H1 (cell line): ENCODE results near the gene MTMR1. TPM values are rescaled to one million over a fixed set of nuclear protein-coding genes. Genes with fewer than 3 reads are reported as not detected.

Experiments used
- CTCF ChIA-PET: fragments of 300-600 bp; sonication (Branson Sonifier 250); formaldehyde crosslinking; loops from one replicate; lab custom pipeline; 2021; ENCODE audit not compliant: partially characterized antibody; lab: Charles Lee
- POLR2A ChIA-PET: fragments of 300-600 bp; sonication (Branson Sonifier 250); formaldehyde crosslinking; loops from one replicate; lab custom pipeline; 2021; ENCODE audit warnings: inconsistent platforms; ENCODE audit not compliant: partially characterized antibody; lab: Charles Lee
- DNase-seq, 2 experiments: peaks; one replicate each; pipeline versions ENCODE4 v3.0.0 to v3.0.0-alpha.2; 2010 to 2022; ENCODE audit warnings: low spot score in 2 of 2, low read depth in 1 of 2, mixed read lengths in 1 of 2
- FAIRE-seq: peaks from 2 replicates; lab custom pipeline; 2011; peaks lifted over from hg19 to GRCh38; lab: Jason Lieb, UNC
- H2AFZ ChIP-seq: 2 replicates; pipeline ENCODE4 v1.8.1; 2012; ENCODE audit warnings: low read length, inconsistent platforms
- H2AK5ac ChIP-seq: 2 replicates; pipeline ENCODE4 v1.6.1; 2013; ENCODE audit warnings: low read depth, low read length
- H2BK120ac ChIP-seq: replicated peaks from 2 replicates; pipeline ENCODE3; 2013; ENCODE audit warnings: low read depth, low read length, inconsistent platforms
- H2BK12ac ChIP-seq: 2 replicates; pipeline ENCODE4 v1.6.1; 2013; ENCODE audit warnings: low read depth, low read length
- H2BK15ac ChIP-seq: 2 replicates; pipeline ENCODE4 v1.6.1; 2013; ENCODE audit warnings: low read length
- H2BK20ac ChIP-seq: 2 replicates; pipeline ENCODE4 v1.6.1; 2013; ENCODE audit warnings: low read length
- H2BK5ac ChIP-seq: 2 replicates; pipeline ENCODE4 v1.6.1; 2013; ENCODE audit warnings: low read depth, low read length
- H3K14ac ChIP-seq: 2 replicates; pipeline ENCODE4 v1.6.1; 2013; ENCODE audit warnings: inconsistent platforms; ENCODE audit not compliant: insufficient read length
- H3K18ac ChIP-seq: 2 replicates; pipeline ENCODE4 v1.6.1; 2013; ENCODE audit warnings: low read length; ENCODE audit errors: extremely low read depth
- H3K23ac ChIP-seq: 2 replicates; pipeline ENCODE4 v1.6.1; 2013; ENCODE audit warnings: inconsistent platforms; ENCODE audit not compliant: insufficient read length
- H3K23me2 ChIP-seq: 2 replicates; pipeline ENCODE4 v1.6.1; 2013; ENCODE audit warnings: low read depth, low read length
- H3K27ac ChIP-seq: 2 replicates; pipeline ENCODE4 v1.6.1; 2011; ENCODE audit warnings: low read depth, low read length, inconsistent platforms
- H3K27me3 ChIP-seq, 4 experiments: replicated peaks in 1 of 4; 1 replicate in 1 of 4; 2 replicates in 3 of 4; pipeline versions ENCODE4 v1.6.1 to v1.8.1; 2011 to 2013; ENCODE audit warnings: low read length in 3 of 4, mild to moderate bottlenecking in 3 of 4, inconsistent platforms in 2 of 4, mixed read lengths in 2 of 4, moderate library complexity in 1 of 4; ENCODE audit not compliant: control insufficient read depth in 3 of 4, insufficient read depth in 3 of 4; ENCODE audit errors: extremely low read depth in 1 of 4
- H3K36me3 ChIP-seq, 4 experiments: 2 replicates each; pipeline versions ENCODE4 v1.6.1 to v1.8.1; 2011 to 2013; ENCODE audit warnings: mild to moderate bottlenecking in 4 of 4, low read length in 3 of 4, moderate library complexity in 2 of 4, control low read depth in 1 of 4, inconsistent platforms in 1 of 4; ENCODE audit not compliant: insufficient read depth in 4 of 4, control insufficient read depth in 2 of 4
- H3K4ac ChIP-seq: replicated peaks from 2 replicates; pipeline ENCODE3; 2013; ENCODE audit warnings: low read length, low read depth, mixed read lengths, inconsistent platforms; ENCODE audit not compliant: insufficient read length
- H3K4me1 ChIP-seq, 4 experiments: replicated peaks in 1 of 4; 1 replicate in 1 of 4; 2 replicates in 3 of 4; pipeline versions ENCODE4 v1.6.1 to v1.8.1; 2011 to 2013; ENCODE audit warnings: low read length in 3 of 4, inconsistent platforms in 2 of 4, mixed read lengths in 1 of 4; ENCODE audit not compliant: insufficient read depth in 4 of 4, control insufficient read depth in 3 of 4
- H3K4me2 ChIP-seq, 2 experiments: 2 replicates each; pipeline versions ENCODE4 v1.6.1 to v1.8.1; 2011 to 2013; ENCODE audit warnings: low read depth in 2 of 2, low read length in 2 of 2, control low read depth in 1 of 2, inconsistent platforms in 1 of 2, mild to moderate bottlenecking in 1 of 2; ENCODE audit not compliant: insufficient read depth in 1 of 2
- H3K4me3 ChIP-seq, 4 experiments: fragments of 200-600, 300-600 bp in 1 of 4; sonication (generic), shearing (Covaris generic), sonication (Bioruptor Twin) in 1 of 4; 2 replicates each; pipeline versions ENCODE4 v1.5.1 to v1.8.1; 2011 to 2016; ENCODE audit warnings: low read length in 4 of 4, low read depth in 3 of 4, control low read depth in 2 of 4, inconsistent platforms in 2 of 4, mild to moderate bottlenecking in 2 of 4, mixed read lengths in 1 of 4, moderate library complexity in 1 of 4; ENCODE audit not compliant: insufficient read depth in 2 of 4; ENCODE audit errors: extremely low read depth in 1 of 4
- H3K56ac ChIP-seq: replicated peaks from 2 replicates; pipeline ENCODE3; 2013; ENCODE audit warnings: low read depth, mild to moderate bottlenecking, mixed read lengths, low read length, inconsistent platforms; ENCODE audit not compliant: insufficient read length
- H3K79me1 ChIP-seq: 2 replicates; pipeline ENCODE4 v1.6.1; 2013; ENCODE audit warnings: low read depth, low read length, control low read depth
- H3K79me2 ChIP-seq, 2 experiments: 2 replicates each; pipeline versions ENCODE4 v1.6.1 to v1.8.1; 2012 to 2013; ENCODE audit warnings: low read length in 2 of 2, mild to moderate bottlenecking in 2 of 2, inconsistent platforms in 1 of 2; ENCODE audit not compliant: insufficient read depth in 2 of 2, control insufficient read depth in 1 of 2
- H3K9ac ChIP-seq, 4 experiments: replicated peaks in 1 of 4; 1 replicate in 1 of 4; 2 replicates in 3 of 4; pipeline versions ENCODE4 v1.6.1 to v1.8.1; 2011 to 2013; ENCODE audit warnings: low read depth in 3 of 4, low read length in 3 of 4, control low read depth in 2 of 4, mild to moderate bottlenecking in 2 of 4, moderate library complexity in 2 of 4, inconsistent platforms in 1 of 4; ENCODE audit errors: extremely low read depth in 1 of 4
- H3K9me3 ChIP-seq, 2 experiments: 2 replicates each; pipeline versions ENCODE4 v1.6.1 to v1.8.1; 2012 to 2013; ENCODE audit warnings: mild to moderate bottlenecking in 2 of 2, moderate library complexity in 2 of 2, control low read depth in 1 of 2, inconsistent platforms in 1 of 2, low read depth in 1 of 2, low read length in 1 of 2, mixed read lengths in 1 of 2; ENCODE audit not compliant: insufficient read depth in 2 of 2
- H4K20me1 ChIP-seq, 2 experiments: replicated peaks in 1 of 2; 2 replicates each; pipeline versions ENCODE3 to v1.8.1; 2011 to 2013; ENCODE audit warnings: inconsistent platforms in 2 of 2, low read length in 2 of 2, mild to moderate bottlenecking in 1 of 2; ENCODE audit not compliant: insufficient read depth in 2 of 2, control insufficient read depth in 1 of 2
- H4K5ac ChIP-seq: 2 replicates; pipeline ENCODE4 v1.6.1; 2013; ENCODE audit warnings: low read length, low read depth, mixed read lengths, inconsistent platforms; ENCODE audit not compliant: insufficient read length
- H4K8ac ChIP-seq: 2 replicates; pipeline ENCODE4 v1.8.0; 2013; ENCODE audit warnings: mild to moderate bottlenecking, moderate library complexity, low read length, inconsistent platforms; ENCODE audit not compliant: insufficient read depth; ENCODE audit errors: extremely low read depth
- H4K91ac ChIP-seq: replicated peaks from 2 replicates; pipeline ENCODE3; 2013; ENCODE audit warnings: low read length, mixed read lengths, inconsistent platforms; ENCODE audit not compliant: insufficient read length
- ATF2 ChIP-seq: IDR thresholded peaks from 2 replicates; pipeline ENCODE4 v1.6.1; 2012; ENCODE audit warnings: low read length, inconsistent platforms
- CHD1 ChIP-seq: IDR thresholded peaks from 2 replicates; pipeline ENCODE4 v1.6.1; 2012; ENCODE audit warnings: low read depth, low read length, improper control_type of control experiment
- EP300 ChIP-seq, 2 experiments: IDR thresholded peaks; 1 replicate in 1 of 2; 2 replicates in 1 of 2; pipeline ENCODE4 v1.6.1; 2011 to 2012; ENCODE audit warnings: low read depth in 2 of 2, low read length in 2 of 2, mild to moderate bottlenecking in 2 of 2, borderline replicate concordance in 1 of 2, inconsistent platforms in 1 of 2, moderate library complexity in 1 of 2
- GABPA ChIP-seq: IDR thresholded peaks from 2 replicates; pipeline ENCODE4 v1.6.1; 2011; ENCODE audit warnings: mild to moderate bottlenecking, low read length, moderate library complexity, borderline replicate concordance; ENCODE audit not compliant: insufficient read depth
- GTF2F1 ChIP-seq: IDR thresholded peaks from 2 replicates; pipeline ENCODE4 v1.6.1; 2012; ENCODE audit warnings: low read depth, low read length, improper control_type of control experiment, borderline replicate concordance
- KDM1A ChIP-seq: fragments of 200-600, 300-600 bp; sonication (generic); IDR thresholded peaks from 2 replicates; pipeline ENCODE4 v1.7.1; 2016; ENCODE audit warnings: mild to moderate bottlenecking, low read length, borderline replicate concordance
- PHF8 ChIP-seq: fragments of 200-600 bp; sonication (generic); conservative IDR thresholded peaks from 2 replicates; pipeline ENCODE4 v1.7.1; 2012; ENCODE audit warnings: low read depth, mild to moderate bottlenecking, inconsistent platforms, low read length, moderate library complexity
- POU5F1 ChIP-seq: IDR thresholded peaks from 2 replicates; pipeline ENCODE4 v1.6.1; 2011; ENCODE audit warnings: low read depth, mild to moderate bottlenecking, low read length, moderate library complexity
- SP2 ChIP-seq: IDR thresholded peaks from 2 replicates; pipeline ENCODE4 v1.6.1; 2012; ENCODE audit warnings: mild to moderate bottlenecking, low read length, inconsistent platforms
- SRF ChIP-seq: IDR thresholded peaks from 2 replicates; pipeline ENCODE4 v1.6.1; 2011; ENCODE audit warnings: mild to moderate bottlenecking, low read depth, low read length, moderate library complexity
- TAF1 ChIP-seq: IDR thresholded peaks from 2 replicates; pipeline ENCODE4 v1.6.1; 2011; ENCODE audit warnings: mild to moderate bottlenecking, low read depth, low read length
- TAF7 ChIP-seq: optimal IDR thresholded peaks from 2 replicates; pipeline ENCODE3; 2011; ENCODE audit warnings: low read depth, mild to moderate bottlenecking, inconsistent platforms, low read length, moderate library complexity, borderline replicate concordance
- TBP ChIP-seq: IDR thresholded peaks from 2 replicates; pipeline ENCODE4 v1.6.1; 2011; ENCODE audit warnings: low read depth, low read length, improper control_type of control experiment
- YY1 ChIP-seq: IDR thresholded peaks from 2 replicates; pipeline ENCODE4 v1.6.1; 2011; ENCODE audit warnings: low read depth, mild to moderate bottlenecking, low read length
- polyA plus RNA-seq, 7 experiments: library from polyadenylated mRNA; depleted of rRNA in 3 of 7; stranded (reverse) in 5 of 7; unstranded in 2 of 7; fragments of >200 nt in 5 of 7; fragments of 200-250 nt in 2 of 7; gene quantifications; 1 replicate in 5 of 7; 2 replicates in 1 of 7; 4 replicates in 1 of 7; pipeline versions ENCODE4 v1.2.1 to v1.2.3, GENCODE V29; 2011 to 2013; ENCODE audit warnings: missing spikeins in 2 of 7, mixed read lengths in 2 of 7
- total RNA-seq: library from RNA; stranded (reverse); fragmentation: NEBNext Ultra II Directional; extraction: Animal tissue kit (Norgen Biotek cat#: 25700); gene quantifications from 2 replicates; pipeline ENCODE4 v1.2.1, GENCODE V29; 2021

Gene MTMR1
- total and polyA plus RNA-seq, 2 of the 8 experiments (the other 6 are each of a cell fraction or from before 2014, with no cell fraction given) = 15.1 to 23.8 TPM

- no peak overlapping the region for H4K5ac ChIP-seq
- no peak overlapping the region for H2BK120ac ChIP-seq
- H3K9ac ChIP-seq = no peak overlapping the region
- H3K79me1 ChIP-seq = no peaks in the 10 kb centered on the region
- DNase-seq = no peak
- H3K14ac ChIP-seq = no peak overlapping the region
- no peak overlapping the region for H3K18ac ChIP-seq
- no peak overlapping the region for H2AFZ ChIP-seq
- H3K79me2 ChIP-seq = peaks cover 0 to 2% of the 10 kb centered on the region in 2 experiments; a peak in 2 of 4 replicates
- ChIA-PET CTCF (interaction anchor here (1.1 to 1.8 kb wide), 2 partner anchors 8 to 25 kb away, joined by 3 to 5 read pairs; no protein-coding TSS in a partner anchor), POLR2A (no interaction called here)
- no peak overlapping the region for H4K8ac ChIP-seq
- H3K27ac ChIP-seq = no peak overlapping the region
- no peak overlapping the region for H4K91ac ChIP-seq
- H3K23ac ChIP-seq = no peak overlapping the region
- no peaks in the 10 kb centered on the region for H3K36me3 ChIP-seq
- no peak overlapping the region for H2BK12ac ChIP-seq
- H3K56ac ChIP-seq = no peak overlapping the region
- no peaks in the 10 kb centered on the region for H3K9me3 ChIP-seq
- no peak overlapping the region for H3K4ac ChIP-seq
- no peak overlapping the region for H2BK15ac ChIP-seq
- H3K4me2 ChIP-seq = no peak overlapping the region
- no peak overlapping the region for H2BK5ac ChIP-seq
- no peak overlapping the region for H2BK20ac ChIP-seq
- no peak overlapping the region for H2AK5ac ChIP-seq
- no peak for FAIRE-seq
- H3K4me3 ChIP-seq = no peak overlapping the region
- no peaks in the 10 kb centered on the region for H3K27me3 ChIP-seq
- peaks cover 2% of the 10 kb centered on the region; the same call in 1 of the 2 replicates for H3K23me2 ChIP-seq
- H3K4me1 ChIP-seq = peaks cover 0 to 7% (median 0%) of the 10 kb centered on the region in 4 experiments; a peak in 2 of 7 replicates
- H4K20me1 ChIP-seq = no peaks in the 10 kb centered on the region
- TF ChIP-seq POU5F1 (no peak), TAF7 (no peak), SRF (no peak), EP300 (IDR thresholded peaks at IDR 0.05; ENCODE audit: borderline replicate concordance in 1 of 2, low read depth in 2 of 2, low read length in 2 of 2) (no peak), TBP (no peak), GABPA (no peak), KDM1A (no peak), GTF2F1 (no peak), CHD1 (no peak), YY1 (no peak), SP2 (no peak), PHF8 (no peak), TAF1 (no peak), ATF2 (no peak)
These were observed 3.1 kb upstream of the MTMR1 start for GRCh38 chrX:150690126-150690525.
